Lung (tissue), 12 donors: ENCODE data around the gene NFAM1. TPM values are rescaled to one million over a fixed set of nuclear protein-coding genes. Genes with fewer than 3 reads are reported as not detected.

ENCODE experiments used
- ATAC-seq: fragments of 200-7000 bp; cut with Tn5 transposase; one replicate; pipeline ENCODE4 v1.9.1; 2020; ENCODE audit warnings: moderate number of reproducible peaks; ENCODE audit not compliant: insufficient read depth, low FRiP score
- DNase-seq, 3 donors: peaks; one replicate each; pipeline ENCODE4 v3.0.0-alpha.2; 2013 to 2017
- H3K27ac ChIP-seq, 2 donors: one replicate each; pipeline ENCODE4 v1.5.1; 2013; ENCODE audit warnings: mild to moderate bottlenecking in 2 of 2, moderate library complexity in 2 of 2, control low read depth in 1 of 2, inconsistent platforms in 1 of 2, low read depth in 1 of 2, low read length in 1 of 2
- H3K27me3 ChIP-seq, 3 donors: one replicate each; pipeline ENCODE4 v1.5.1; 2013; ENCODE audit warnings: low read length in 2 of 3; ENCODE audit not compliant: control insufficient read depth in 3 of 3, insufficient read depth in 3 of 3
- H3K36me3 ChIP-seq, 4 donors: one replicate each; pipeline ENCODE4 v1.5.1; 2013; ENCODE audit warnings: low read length in 4 of 4, mild to moderate bottlenecking in 1 of 4, moderate library complexity in 1 of 4; ENCODE audit not compliant: control insufficient read depth in 4 of 4, insufficient read depth in 4 of 4
- H3K4me1 ChIP-seq, 5 donors: one replicate each; pipeline ENCODE4 v1.5.1; 2013; ENCODE audit warnings: low read length in 5 of 5, mild to moderate bottlenecking in 2 of 5, moderate library complexity in 1 of 5; ENCODE audit not compliant: control insufficient read depth in 5 of 5, insufficient read depth in 5 of 5
- H3K4me3 ChIP-seq: one replicate; pipeline ENCODE4 v1.5.1; 2013; ENCODE audit warnings: mild to moderate bottlenecking, control low read depth, moderate library complexity
- H3K9ac ChIP-seq, 2 donors: one replicate each; pipeline ENCODE4 v1.5.1; 2013; ENCODE audit warnings: low read length in 2 of 2, control low read depth in 1 of 2; ENCODE audit not compliant: insufficient read depth in 1 of 2
- H3K9me3 ChIP-seq, 4 donors: one replicate each; pipeline ENCODE4 v1.5.1; 2013; ENCODE audit warnings: low read length in 3 of 4, mild to moderate bottlenecking in 1 of 4, moderate library complexity in 1 of 4; ENCODE audit not compliant: control insufficient read depth in 4 of 4, insufficient read depth in 3 of 4
- WGBS, 2 donors: extraction: QIAGEN DNeasy Blood & Tissue Kit; methylation state at CpG; one replicate each; pipeline ENCODE4 v1.1.7; 2013; 5-methylcytosine and 5-hydroxymethylcytosine counted together
- polyA plus RNA-seq, 2 donors: library from polyadenylated mRNA; stranded (reverse); fragments of 200-250 nt; gene quantifications; one replicate each; pipeline ENCODE4 v1.2.1, GENCODE V29; 2013
- total RNA-seq, 2 donors: library from RNA; depleted of rRNA in 1 of 2; stranded (reverse); fragments of >200 nt in 1 of 2; gene quantifications; one replicate each; pipeline ENCODE4 v1.2.1, GENCODE V29; 2014 to 2021
- TF ChIP-seq, protein P1 (sequence below): IDR thresholded peaks from 2 replicates; pipeline ENCODE4 v1.5.1; 2012; ENCODE audit warnings: mild to moderate bottlenecking; ENCODE audit errors: control extremely low read depth, extremely low read depth
- donor health status: control.
- donor health status: control.
- donor health status: Bipolar disorder and iron deficiency.
- donor health status: healthy.
- donor health status: DM: yes; HTN: yes; CAD: no.

NFAM1 gene
- total and polyA plus RNA-seq, 4 donors = 2.2 to 24.6 (median 9.0) TPM

DNA sequence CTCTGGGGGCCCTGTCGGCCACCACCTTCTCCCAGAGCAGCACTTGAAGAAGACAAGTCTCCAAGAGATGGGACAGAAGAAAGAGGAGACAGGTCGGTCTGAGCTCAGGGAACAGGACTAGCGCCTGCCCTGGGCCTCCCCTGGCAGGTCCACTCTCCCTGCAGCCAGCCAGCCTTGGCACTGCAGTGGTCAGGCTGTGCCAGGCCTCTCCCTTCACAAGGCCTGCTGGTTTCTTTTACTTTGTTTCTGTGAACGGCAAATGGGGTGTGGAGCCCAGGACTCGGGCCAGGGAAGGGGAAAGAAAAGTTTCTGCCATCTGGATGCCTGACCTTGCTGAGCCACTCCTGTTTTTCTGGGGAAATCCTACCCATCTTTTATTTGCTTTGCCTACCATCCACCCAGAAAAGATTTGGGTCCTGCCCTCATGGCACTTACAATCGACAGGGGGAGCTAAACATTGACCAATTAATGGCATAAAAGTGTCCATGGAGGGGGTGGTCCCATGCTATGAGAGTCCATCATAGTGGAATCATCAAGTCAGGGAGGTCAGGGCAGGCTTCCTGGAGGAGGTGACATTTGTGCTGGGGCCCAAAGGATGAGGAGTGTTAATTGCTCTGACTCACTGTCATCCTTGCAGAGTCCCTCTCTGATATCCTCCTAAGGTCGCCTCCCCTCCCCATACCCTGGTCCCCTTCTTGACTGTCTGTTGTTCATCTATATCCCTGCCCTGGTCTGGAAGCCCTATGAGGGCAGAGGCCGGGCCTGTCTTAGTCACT lies 65.2 kb downstream of the NFAM1 start:
- DNase-seq = no peak
- H3K9me3 ChIP-seq = no peaks in the 10 kb centered on the region
- no peak overlapping the region for H3K27ac ChIP-seq
- H3K4me1 ChIP-seq = peaks cover 0 to 42% (median 12%) of the 10 kb centered on the region in 5 donors
- no peak overlapping the region for H3K9ac ChIP-seq
- whole genome bisulfite sequencing, 2 donors = 71 to 81% methylated on average over 8 of the region's 8 CpGs
- H3K4me3 ChIP-seq = no peak overlapping the region
- peaks cover 0 to 11% (median 10%) of the 10 kb centered on the region in 3 donors for H3K27me3 ChIP-seq
- H3K36me3 ChIP-seq = no peaks in the 10 kb centered on the region
- no peak for ATAC-seq
- TF ChIP-seq, protein P1, sequence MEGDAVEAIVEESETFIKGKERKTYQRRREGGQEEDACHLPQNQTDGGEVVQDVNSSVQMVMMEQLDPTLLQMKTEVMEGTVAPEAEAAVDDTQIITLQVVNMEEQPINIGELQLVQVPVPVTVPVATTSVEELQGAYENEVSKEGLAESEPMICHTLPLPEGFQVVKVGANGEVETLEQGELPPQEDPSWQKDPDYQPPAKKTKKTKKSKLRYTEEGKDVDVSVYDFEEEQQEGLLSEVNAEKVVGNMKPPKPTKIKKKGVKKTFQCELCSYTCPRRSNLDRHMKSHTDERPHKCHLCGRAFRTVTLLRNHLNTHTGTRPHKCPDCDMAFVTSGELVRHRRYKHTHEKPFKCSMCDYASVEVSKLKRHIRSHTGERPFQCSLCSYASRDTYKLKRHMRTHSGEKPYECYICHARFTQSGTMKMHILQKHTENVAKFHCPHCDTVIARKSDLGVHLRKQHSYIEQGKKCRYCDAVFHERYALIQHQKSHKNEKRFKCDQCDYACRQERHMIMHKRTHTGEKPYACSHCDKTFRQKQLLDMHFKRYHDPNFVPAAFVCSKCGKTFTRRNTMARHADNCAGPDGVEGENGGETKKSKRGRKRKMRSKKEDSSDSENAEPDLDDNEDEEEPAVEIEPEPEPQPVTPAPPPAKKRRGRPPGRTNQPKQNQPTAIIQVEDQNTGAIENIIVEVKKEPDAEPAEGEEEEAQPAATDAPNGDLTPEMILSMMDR = no peak

DNA sequence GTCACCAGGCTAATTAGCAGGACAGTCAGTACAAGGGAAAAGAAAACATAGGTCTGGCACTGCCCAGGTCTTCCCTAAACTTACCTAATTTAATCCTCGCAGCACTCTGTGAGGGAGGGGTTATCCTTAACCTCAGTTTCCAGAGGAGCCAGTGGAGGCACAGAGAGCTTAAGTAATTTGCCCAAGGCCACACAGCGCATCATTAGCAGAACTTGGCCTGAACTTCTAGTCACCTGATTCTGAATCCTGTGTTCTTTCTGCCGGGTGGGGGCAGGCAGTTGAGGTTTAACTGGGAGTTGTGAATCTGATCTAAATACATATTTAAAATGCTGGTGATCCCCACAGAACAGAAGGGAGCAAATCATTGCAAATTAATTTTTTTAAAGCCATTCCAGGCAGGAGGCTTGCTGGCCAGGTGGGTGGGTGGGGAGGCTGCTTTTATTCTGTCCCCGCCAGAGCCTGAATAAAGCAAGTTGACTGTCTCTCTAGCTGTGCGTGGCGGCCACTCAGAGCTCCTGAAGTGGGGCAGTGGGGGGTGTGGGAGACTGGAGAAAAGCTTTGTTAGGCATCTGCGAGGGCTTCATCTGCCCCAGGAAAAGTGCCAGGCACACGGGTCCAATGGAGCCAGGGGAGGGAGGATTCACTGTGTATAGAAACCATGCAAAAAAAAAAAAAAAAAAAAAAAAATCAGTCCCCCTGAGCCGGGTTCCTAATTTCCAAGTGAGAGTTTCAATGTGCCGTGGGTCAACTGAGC lies 66.1 kb downstream of the NFAM1 start:
- ATAC-seq (no peak), DNase-seq (no peak)
- no peak overlapping the region for H3K4me3 ChIP-seq
- H3K27ac ChIP-seq = no peak overlapping the region
- H3K4me1 ChIP-seq = peaks cover 0 to 42% (median 12%) of the 10 kb centered on the region in 5 donors
- H3K27me3 ChIP-seq = peaks cover 0 to 11% (median 10%) of the 10 kb centered on the region in 3 donors
- WGBS, 2 donors = 76 to 77% methylated on average over 10 of the region's 10 CpGs
- no peak overlapping the region for H3K9ac ChIP-seq
- no peaks in the 10 kb centered on the region for H3K36me3 ChIP-seq
- TF ChIP-seq, protein P1 = no peak
- no peaks in the 10 kb centered on the region for H3K9me3 ChIP-seq

GRCh38 chr22:42365111-42365865 lies 66.9 kb downstream of the NFAM1 start:
- TF ChIP-seq, protein P1 = no peak
- peak; percentile 58 to 83 (median 82) for DNase-seq
- no peaks in the 10 kb centered on the region for H3K36me3 ChIP-seq
- H3K4me3 ChIP-seq = no peak overlapping the region
- peaks cover 0 to 42% (median 12%) of the 10 kb centered on the region in 5 donors for H3K4me1 ChIP-seq
- peaks cover 0 to 11% (median 10%) of the 10 kb centered on the region in 3 donors for H3K27me3 ChIP-seq
- H3K27ac ChIP-seq = no peak overlapping the region
- H3K9ac ChIP-seq = peak overlapping the region in 1 of 2 donors; percentile 50
- H3K9me3 ChIP-seq = no peaks in the 10 kb centered on the region
- 32 to 42% methylated on average over 14 of the region's 14 CpGs for WGBS, 2 donors
- no peak for ATAC-seq
